HG02884 (cell line): Measurements from ENCODE around the gene AAMDC.
"Not testable (repeated sequence)": the region's sequence is repeated elsewhere in the genome, so short reads cannot be mapped to it uniquely, and the experiment has no call there.

Experiments
- ATAC-seq: cut with Tn5 transposase; IDR thresholded peaks from one replicate; pipeline ENCODE4 v1.9.1; 2021; ENCODE audit warnings: mild to moderate bottlenecking, moderate library complexity; ENCODE audit not compliant: unreplicated experiment

AAMDC gene

DNA sequence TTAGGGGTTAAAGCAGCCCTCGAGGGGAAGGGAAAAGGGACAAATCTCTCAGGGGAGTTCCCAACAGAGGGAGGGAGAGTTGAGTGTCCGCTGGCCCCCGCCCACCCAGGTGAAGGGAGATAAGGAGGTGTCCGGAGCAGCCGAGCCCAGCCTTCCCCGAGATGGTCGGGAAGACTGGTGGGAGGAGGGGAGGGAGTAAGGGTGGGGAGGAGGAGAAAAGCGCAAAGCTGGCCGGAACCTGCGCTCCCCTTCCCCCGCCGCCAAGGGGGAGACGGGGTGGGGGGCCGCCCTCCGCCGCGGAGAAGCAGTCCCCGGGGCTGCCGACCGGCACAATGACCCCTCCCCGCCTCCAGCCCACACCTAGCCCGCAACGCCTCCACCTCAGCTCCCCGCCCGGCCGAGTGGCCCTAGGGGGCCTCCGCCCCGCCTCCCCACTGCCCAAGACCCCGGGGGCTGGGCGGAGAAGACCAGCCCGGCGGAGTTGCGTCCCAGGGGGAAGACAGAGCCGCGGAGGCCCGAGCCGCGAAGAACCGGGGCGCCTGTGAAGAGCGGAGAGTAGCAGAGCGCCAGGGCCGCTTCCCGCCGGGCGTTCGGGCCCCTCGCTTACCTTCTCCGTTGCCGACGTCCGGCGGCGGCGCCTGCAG lies 901 bp upstream of the AAMDC start:
- peak; percentile 11 for ATAC-seq

DNA sequence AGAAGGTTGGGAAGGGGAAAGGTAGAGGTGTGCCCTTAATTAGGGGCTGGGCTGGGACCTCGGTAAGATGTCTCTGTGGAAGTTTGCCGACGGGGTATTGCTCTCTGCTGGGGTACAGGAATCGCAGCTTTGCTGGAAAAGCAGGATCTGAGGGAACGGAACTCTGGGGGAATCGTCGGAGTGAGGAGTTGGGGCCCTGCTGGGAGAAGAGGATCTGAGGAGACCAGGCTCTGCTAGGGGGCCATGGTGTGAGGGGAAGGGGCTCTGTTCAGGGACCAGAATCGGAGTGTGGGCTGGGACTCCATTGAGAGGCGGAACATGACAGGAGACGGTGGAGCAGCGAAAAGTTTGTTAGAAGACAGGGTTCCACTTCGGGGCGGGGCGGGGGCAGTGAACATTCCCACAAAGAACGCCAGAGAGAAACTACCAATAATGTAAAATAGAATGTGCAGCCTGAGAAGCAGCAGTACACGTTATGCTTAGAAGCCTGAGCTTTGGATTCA lies 456 bp downstream of the AAMDC start:
- no peak for ATAC-seq

DNA sequence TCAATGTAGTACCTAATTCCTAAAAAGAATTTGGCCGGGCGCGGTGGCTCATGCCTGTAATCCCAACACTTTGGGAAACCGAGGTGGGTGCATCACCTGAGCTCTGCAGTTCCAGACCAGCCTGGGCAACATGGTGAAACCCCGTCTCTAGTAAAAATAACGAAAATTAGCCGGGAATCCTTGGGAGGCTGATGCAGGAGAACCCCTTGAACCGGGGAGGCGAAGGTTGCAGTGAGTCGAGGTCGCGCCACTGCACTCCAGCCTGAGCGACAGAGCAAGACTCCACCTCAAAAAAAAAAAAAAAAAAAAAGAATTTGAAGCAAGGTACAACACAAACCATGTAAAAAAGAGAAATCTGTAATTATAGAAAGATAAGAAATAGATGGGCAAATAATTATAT lies 1.2 kb downstream of the AAMDC start:
- not testable (repeated sequence) for ATAC-seq

GRCh38 chr11:77823775-77824174 lies 2.8 kb downstream of the AAMDC start:
- no peak for ATAC-seq

GRCh38 chr11:77828926-77829325 lies 8.0 kb downstream of the AAMDC start:
- ATAC-seq = no peak

DNA sequence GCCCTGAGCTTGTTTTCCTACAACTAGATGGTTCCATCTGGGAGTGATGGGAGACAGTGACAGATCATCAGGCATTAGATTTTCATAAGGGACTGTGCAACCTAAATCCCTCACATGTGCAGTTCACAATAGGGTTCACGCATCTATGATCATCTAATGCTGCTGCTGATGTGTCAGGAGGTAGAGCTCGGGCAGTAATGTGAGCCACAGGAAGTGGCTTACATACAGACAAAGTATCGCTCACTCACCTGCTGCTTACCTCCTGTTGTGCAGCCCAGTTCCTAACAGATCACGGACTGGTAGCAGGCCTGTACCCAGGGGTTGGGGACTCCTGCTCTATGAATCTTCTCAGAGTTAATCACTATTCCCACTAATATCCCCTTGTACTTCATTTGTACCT lies 12.4 kb downstream of the AAMDC start:
- no peak for ATAC-seq

DNA sequence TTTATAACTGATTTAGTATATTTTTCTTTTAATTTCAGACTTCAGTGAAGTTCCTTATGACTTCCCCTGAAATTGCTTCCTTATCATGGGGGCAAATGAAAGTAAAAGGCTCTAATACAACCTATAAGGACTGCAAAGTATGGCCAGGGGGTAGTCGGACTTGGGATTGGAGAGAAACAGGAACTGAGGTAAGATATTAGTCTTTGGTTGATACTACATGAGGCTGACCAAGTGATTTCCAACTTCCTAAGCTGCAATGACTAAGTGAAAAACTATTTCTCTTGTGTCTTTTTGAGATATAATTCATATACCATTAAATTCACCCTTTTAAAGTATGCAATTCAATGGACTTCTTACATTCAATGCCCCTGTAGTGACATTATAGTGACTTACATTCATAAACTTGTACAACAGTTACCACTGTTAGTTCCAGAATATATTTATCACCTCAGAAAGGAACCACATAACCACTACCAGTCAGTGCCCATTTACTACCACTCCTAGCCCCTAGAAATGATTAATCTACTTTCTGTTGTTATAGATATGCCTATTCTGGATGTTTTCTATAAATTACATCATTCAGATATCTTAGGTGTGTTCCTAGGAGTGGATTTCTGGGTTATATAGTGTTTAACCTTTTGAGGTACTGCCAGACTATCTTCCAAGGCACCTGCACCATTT lies 21.6 kb downstream of the AAMDC start:
- no peak for ATAC-seq

DNA sequence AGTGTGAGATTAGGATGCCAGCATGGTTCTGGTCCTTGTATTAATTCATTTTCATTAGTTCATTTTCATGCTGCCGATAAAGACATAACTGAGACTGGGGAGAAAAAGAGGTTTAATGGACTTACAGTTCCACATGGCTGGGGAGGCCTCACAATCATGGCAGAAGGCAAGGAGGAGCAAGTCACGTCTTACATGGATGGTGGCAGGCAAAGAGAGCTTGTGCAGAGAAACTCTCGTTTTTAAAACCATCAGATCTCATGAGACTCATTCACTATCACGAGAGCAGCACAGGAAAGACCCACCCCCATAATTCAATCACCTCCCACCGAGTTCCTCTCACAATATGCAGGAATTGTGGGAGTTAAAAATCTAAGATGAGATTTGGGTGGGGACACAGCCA lies 22.8 kb downstream of the AAMDC start:
- ATAC-seq = not testable (repeated sequence)

DNA sequence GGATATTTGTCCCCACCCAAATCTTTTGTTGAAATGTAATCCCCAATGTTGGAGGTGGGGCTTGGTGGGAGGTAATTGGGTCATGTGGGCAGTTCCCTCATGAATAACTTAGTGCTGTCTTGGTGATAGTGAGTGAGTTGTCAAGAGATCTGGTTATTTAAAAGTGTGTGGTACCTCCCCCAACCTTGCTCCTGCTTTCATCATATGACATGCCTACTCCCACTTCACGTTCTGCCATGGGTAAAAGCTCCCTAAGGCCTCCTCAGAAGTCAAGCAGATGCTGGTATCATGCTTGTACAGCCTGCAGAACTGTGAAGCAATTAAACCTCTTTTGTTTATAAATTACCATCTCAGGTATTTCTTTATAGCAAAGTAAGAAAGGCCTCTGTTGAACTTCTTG lies 30.6 kb downstream of the AAMDC start:
- no peak for ATAC-seq

DNA sequence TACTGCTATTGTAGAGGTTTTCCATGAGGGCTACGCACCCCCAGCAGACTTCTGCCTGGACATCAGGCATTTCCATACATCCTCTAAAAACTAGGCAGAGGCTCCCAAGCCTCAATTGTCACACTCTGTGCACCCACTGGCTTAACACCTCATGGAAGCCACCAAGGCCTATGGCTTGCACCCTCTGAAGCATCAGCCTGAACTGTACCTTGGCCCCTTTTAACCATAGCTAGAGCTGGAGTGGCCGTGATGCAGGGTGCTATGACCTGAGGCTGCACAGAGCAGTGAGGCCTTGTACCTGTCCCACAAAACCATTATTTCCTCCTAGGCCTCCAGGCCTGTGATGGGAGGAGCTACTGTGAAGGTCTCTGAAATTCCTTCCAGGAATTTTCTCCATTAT lies 33.9 kb downstream of the AAMDC start:
- no peak for ATAC-seq

- ATAC-seq = not testable (repeated sequence)
Observed at GRCh38 chr11:77857906-77858457, 37.0 kb downstream of the AAMDC start.

DNA sequence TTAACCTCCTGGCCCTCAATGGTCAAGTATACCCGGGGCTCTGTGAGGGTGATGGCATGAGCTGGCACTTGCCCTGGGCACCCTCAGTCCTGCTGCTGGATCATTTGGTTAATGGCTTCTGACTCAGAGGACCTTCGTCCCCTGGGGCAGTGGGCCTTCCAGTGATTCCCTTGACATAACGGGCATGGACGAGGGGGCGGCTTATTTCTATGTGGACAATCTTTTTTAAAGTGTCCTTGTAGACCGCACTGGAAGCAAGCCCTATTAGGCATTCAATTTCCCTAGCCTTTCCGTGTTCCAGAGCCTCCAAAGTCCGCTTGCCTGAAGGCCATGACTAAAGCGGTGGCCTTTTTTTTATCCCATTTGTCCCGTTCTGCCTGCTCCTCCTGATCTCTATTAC lies 40.5 kb downstream of the AAMDC start:
- ATAC-seq = not testable (repeated sequence)

- ATAC-seq = no peak
Observed at GRCh38 chr11:77865805-77866204, 44.9 kb downstream of the AAMDC start.

DNA sequence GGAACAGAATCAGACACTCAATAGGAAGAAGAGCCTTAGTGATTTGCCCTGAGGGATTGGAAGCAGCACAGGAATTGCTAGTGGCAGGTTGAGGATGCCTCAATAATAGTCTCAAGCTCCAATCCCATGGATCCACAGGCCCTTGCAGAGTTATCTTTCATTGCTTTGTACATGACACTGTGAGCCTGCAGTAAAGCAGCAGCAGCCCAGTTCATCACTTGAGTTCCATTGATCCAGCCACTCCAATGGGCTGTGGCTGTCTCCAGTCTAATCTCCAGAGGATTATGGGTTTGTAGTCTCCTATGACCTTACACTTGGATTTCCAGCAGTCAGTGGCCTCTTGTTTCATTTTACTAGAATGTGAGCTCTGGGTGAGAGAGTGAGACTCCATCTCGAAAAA lies 45.4 kb downstream of the AAMDC start:
- no peak for ATAC-seq

DNA sequence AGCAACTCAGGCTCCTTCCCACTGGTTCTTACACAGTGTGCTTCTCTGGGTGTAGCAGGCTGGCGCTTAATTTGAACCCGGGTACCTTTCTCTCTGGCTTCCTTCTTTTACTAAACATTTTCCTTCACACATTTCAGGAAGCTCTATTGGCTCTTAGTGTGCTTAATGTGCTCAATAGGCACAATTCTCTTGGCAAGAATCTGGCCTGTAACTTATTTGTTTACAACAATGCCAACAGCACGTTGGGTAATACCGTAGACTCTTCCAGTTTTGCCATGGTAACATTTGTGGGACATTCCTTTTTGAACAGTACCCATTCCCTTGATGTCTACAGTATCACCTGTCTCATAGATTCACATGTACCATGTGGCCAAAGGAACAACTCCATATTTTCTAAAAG lies 47.8 kb downstream of the AAMDC start:
- no peak for ATAC-seq

DNA sequence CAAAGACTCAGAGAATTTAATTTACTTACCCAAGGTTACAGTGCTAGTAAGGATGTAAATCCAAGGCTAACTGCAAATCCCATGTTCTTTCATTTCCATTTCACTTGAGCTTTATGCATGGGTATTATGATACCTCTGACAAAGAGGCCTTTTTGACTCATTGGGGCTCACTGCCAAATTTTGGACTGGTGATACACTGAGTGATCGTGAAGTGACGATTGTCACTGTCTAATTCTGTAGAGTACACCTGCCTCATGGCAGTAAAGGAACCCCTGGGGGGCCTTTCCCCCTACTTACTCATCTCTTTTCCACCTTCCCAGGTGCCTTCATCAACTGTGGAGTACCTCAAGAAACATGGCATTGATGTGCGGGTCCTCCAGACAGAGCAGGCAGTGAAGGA lies 50.9 kb downstream of the AAMDC start:
- ATAC-seq = no peak

- ATAC-seq = no peak
Observed at GRCh38 chr11:77873345-77873744, 52.4 kb downstream of the AAMDC start.

DNA sequence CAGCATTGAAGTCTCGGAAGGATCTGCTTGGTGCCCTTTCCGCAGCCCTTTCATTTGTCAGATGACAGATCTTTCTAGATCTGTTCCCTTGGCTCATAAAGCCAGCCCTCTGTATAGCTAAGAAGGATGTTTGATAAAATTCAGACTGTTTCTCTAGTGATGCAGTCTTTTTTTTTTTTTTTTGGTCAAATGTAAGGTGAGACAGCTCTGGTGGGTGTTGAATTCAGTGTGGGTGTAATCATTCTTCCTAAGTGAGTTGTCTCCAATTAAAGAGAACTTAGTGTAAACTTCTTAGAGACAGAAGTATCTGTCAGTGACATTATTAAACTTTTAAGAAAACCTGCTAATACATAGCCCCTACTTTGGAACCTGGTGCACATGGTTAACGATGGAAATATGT lies 53.3 kb downstream of the AAMDC start:
- no peak for ATAC-seq

DNA sequence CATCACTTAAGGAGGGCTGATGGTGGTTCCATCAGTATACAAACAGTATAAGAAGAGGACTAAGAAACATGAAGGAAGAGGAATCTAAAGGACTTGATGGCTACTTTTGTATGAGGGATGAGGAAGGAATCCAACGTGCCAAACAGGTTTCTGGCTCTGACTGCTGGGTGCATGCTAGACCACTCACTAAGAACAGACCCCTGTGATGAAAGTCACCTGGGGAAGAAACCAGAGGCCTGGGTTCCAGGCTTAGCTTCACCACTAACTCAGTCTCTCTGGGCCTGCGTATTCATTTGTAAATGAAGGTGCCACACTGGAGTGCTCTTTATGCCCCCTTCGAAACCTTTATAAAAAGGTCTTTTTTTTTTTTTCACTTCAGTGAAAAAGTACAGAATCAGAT lies 55.1 kb downstream of the AAMDC start:
- no peak for ATAC-seq

DNA sequence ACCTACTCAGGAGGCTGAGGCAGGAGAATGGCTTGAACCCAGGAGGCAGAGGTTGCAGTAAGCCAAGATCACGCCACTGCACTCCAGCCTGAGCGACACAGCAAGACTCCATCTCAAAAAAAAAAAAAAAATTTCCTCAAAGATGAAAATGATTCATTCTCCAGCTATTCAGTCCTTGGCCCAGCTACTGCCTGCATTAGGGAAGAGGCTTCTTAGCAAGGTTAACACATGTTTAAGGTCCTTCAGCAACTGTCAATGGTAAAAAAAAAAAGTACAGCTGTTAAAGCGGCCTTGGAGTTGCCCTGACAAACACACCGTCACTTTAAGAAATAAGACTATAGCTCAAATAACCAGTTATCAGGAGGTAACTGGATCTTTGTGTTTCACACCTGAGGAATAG lies 57.3 kb downstream of the AAMDC start:
- ATAC-seq = not testable (repeated sequence)

DNA sequence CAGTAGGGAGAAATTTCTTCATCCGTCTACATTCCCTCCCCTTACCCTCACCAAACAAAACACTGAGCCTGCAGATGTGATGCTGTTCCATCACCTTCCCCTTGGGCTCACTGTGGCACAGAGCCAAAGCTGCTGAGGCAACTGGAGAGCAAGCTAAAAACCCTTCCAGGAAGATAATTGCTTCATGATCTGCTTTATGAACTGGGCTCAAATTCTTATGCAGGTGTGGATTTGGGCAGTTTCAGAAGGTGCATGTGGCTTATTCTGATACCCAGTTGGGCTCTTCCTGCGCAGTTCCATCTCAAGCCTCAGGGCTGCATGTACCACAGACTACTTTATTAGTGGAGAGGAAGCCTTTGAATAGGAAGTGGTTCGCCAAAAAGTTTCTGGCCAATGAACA lies 58.3 kb downstream of the AAMDC start:
- peak; percentile 76 for ATAC-seq

DNA sequence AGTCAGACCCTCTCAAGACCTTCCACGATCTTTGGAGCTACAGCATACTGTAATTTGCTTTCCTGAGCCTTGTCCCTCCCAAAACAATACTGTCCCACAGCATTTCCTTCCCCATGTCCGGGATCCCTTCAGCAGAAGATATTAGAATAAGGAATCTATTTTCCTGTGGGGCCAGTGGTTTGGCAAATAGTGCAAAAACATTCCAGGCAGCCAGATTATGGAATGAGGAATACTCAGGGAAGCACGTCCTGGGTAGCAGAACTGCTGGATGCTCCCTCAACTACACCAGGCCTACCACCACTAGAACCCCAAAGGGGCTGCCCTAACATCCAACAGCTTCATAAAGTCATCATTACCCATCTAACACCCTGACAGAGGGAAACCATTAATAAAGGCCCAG lies 61.5 kb downstream of the AAMDC start:
- ATAC-seq = no peak
